Measurements from ENCODE around the gene AKIRIN1. TPM values are rescaled to one million over a fixed set of nuclear protein-coding genes. Genes with fewer than 3 reads are reported as not detected.

The AKIRIN1 gene
- total RNA-seq, 1 donor from 2014 or later = 43.8 TPM

GRCh38 chr1:39001516-39002421 is 10.7 kb downstream of the AKIRIN1 start:
- intact Hi-C loops (cut with DNase I) = no loop called here
- H3K36me3 ChIP-seq = peaks cover 89% of the 10 kb centered on the region
- no peaks in the 10 kb centered on the region for H3K9me3 ChIP-seq
- no peak for DNase-seq
- H3K4me3 ChIP-seq = no peak overlapping the region
- no peak overlapping the region for H3K27ac ChIP-seq
- no peaks in the 10 kb centered on the region for H3K27me3 ChIP-seq (ENCODE audit: low read depth)
- ATAC-seq = no peak
- H3K4me1 ChIP-seq = peaks cover 6% of the 10 kb centered on the region
- no peak for TF ChIP-seq CTCF (IDR thresholded peaks at IDR 0.05)

GRCh38 chr1:39003281-39003680 is 12.2 kb downstream of the AKIRIN1 start:
- Histone ChIP-seq H3K4me1 (no peaks in the 10 kb centered on the region), H3K9me3 (no peaks in the 10 kb centered on the region), H3K27ac (no peak overlapping the region), H3K36me3 (peaks cover 98% of the 10 kb centered on the region), H3K27me3 (ENCODE audit: low read depth) (no peaks in the 10 kb centered on the region), H3K4me3 (no peak overlapping the region)
- ATAC-seq = no peak
- DNase-seq = no peak
- intact Hi-C loops (cut with DNase I) = no loop called here
- no peak for TF ChIP-seq CTCF (IDR thresholded peaks at IDR 0.05)

- DNase-seq (no peak), ATAC-seq (no peak)
- intact Hi-C loops (cut with DNase I) = no loop called here
- no peak for TF ChIP-seq CTCF (IDR thresholded peaks at IDR 0.05)
- H3K4me1 ChIP-seq = no peaks in the 10 kb centered on the region
- no peaks in the 10 kb centered on the region for H3K27me3 ChIP-seq (ENCODE audit: low read depth)
- no peak overlapping the region for H3K27ac ChIP-seq
- no peak overlapping the region for H3K4me3 ChIP-seq
- peaks cover 98% of the 10 kb centered on the region for H3K36me3 ChIP-seq
- no peaks in the 10 kb centered on the region for H3K9me3 ChIP-seq
Observed at GRCh38 chr1:39003794-39004193, 12.7 kb downstream of the AKIRIN1 start.

DNA sequence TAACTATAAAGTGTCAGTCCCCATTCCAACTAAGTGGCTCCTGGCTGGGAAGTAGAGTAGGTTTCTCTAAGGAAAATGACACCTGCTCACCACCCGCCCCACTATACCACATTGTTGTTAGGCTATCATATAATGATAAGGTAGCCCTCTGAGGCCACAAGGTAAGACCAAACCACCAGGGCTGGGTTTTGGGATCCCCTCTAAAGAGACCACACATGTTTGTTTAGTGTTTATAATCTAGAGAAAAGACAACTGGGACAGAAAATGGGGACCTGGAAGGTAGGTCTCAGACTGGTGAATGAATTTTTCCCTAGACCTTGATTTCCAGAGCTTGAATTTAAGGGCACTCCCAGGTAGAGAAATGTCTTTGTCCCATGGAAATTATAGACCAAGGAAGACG is 15.2 kb downstream of the AKIRIN1 start:
- ATAC-seq = no peak

More for the DNA sequence above, 15.2 kb downstream of the AKIRIN1 start:
- intact Hi-C loops (cut with DNase I) = no loop called here
- Histone ChIP-seq H3K36me3 (peaks cover 94% of the 10 kb centered on the region), H3K9me3 (no peaks in the 10 kb centered on the region), H3K27ac (no peak overlapping the region), H3K4me1 (no peaks in the 10 kb centered on the region), H3K27me3 (ENCODE audit: low read depth) (no peaks in the 10 kb centered on the region), H3K4me3 (no peak overlapping the region)
- no peak for TF ChIP-seq CTCF (IDR thresholded peaks at IDR 0.05)
- no peak for DNase-seq

Data from lower lobe of right lung (tissue), 2 donors.